Measurements from ENCODE around the gene SRRM5. TPM values are rescaled to one million over a fixed set of nuclear protein-coding genes. Genes with fewer than 3 reads are reported as not detected.

SRRM5 gene
- total RNA-seq, 1 donor from 2014 or later = 0.82 TPM

DNA sequence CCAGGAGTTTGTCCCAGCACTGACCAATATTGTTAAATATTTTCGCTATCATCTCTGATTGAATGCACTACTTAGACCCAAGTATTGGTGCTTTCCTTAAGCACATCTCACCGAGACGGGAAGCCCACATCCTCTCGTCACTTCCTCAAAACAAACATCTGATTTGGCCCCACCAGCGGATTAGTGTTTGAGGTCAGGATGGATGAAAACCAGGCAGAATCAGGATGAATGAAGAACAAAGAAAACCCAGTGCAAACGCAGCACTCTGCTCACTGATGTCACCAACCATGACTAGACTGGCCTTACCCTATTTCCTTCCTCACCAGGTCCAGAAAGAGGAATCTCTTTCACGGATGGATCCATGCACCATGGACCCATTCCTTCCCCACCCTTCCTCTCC is 52.1 kb downstream of the SRRM5 start:
- intact Hi-C loops (cut with micrococcal nuclease) = no loop called here

Other genes starting within 250 kb of the SRRM5 start
- gene TEX101, start 197.2 kb upstream of the SRRM5 start, total RNA-seq = not detected in 2 replicates
- gene LYPD3, start 146.5 kb upstream of the SRRM5 start, total RNA-seq = 0.39 and 0.64 TPM in 2 replicates
- 17.3 and 20.2 TPM in 2 replicates for gene PHLDB3, start 107.3 kb upstream of the SRRM5 start, total RNA-seq
- 54.9 and 55.5 TPM in 2 replicates for gene ETHE1, start 84.9 kb upstream of the SRRM5 start, total RNA-seq
- gene ZNF575, start 78.9 kb upstream of the SRRM5 start, total RNA-seq = 3.1 and 3.7 TPM in 2 replicates
- gene XRCC1, start 36.6 kb upstream of the SRRM5 start, total RNA-seq = 34.6 and 36.2 TPM in 2 replicates
- gene PINLYP, start 36.3 kb upstream of the SRRM5 start, total RNA-seq = 7.0 and 9.9 TPM in 2 replicates
- gene IRGQ, start 16.0 kb upstream of the SRRM5 start, total RNA-seq = 13.8 and 14.9 TPM in 2 replicates
- 15.6 and 17.5 TPM in 2 replicates for gene ZNF576, start 15.5 kb upstream of the SRRM5 start, total RNA-seq
- gene ZNF428, start 7.5 kb downstream of the SRRM5 start, total RNA-seq = 29.0 TPM in 2 replicates
- 0.16 TPM in 2 replicates for gene CADM4, start 27.8 kb downstream of the SRRM5 start, total RNA-seq
- 11.7 and 12.5 TPM in 2 replicates for gene PLAUR, start 58.1 kb downstream of the SRRM5 start, total RNA-seq
- gene IRGC, start 104.0 kb downstream of the SRRM5 start, total RNA-seq = not detected in 2 replicates
- 71.9 and 73.9 TPM in 2 replicates for gene SMG9, start 142.9 kb downstream of the SRRM5 start, total RNA-seq
- 36.9 and 39.9 TPM in 2 replicates for gene KCNN4, start 168.9 kb downstream of the SRRM5 start, total RNA-seq
- gene LYPD5, start 190.4 kb downstream of the SRRM5 start, total RNA-seq = 0.45 and 0.57 TPM in 2 replicates
- 6.9 and 7.8 TPM in 2 replicates for gene ZNF283, start 215.2 kb downstream of the SRRM5 start, total RNA-seq

Data from T-helper 2 cell treated with Interferon-gamma antibody and Interleukin-4, amounts not matched to agents 100 ng/mL and 5 ng/mL, for 36 hours (primary cell).